Right lobe of liver (tissue), 6 donors: Measurements from ENCODE around the gene PRPF31. TPM values are rescaled to one million over a fixed set of nuclear protein-coding genes. Genes with fewer than 3 reads are reported as not detected.

Experiments used
- ATAC-seq, 4 donors: fragments of 200-7000 bp; cut with Tn5 transposase; one replicate each; pipeline ENCODE4 v1.9.1; 2020; ENCODE audit warnings: mild to moderate bottlenecking in 4 of 4, moderate library complexity in 4 of 4
- DNase-seq, 3 donors: peaks; one replicate each; pipeline ENCODE4 v3.0.0-alpha.2; 2020
- H3K27ac ChIP-seq, 3 donors: fragments of 200-600 bp; one replicate each; pipeline ENCODE4 v1.8.0; 2022
- H3K27me3 ChIP-seq, 2 donors: fragments of 200-600 bp; one replicate each; pipeline ENCODE4 v1.8.0; 2022
- H3K36me3 ChIP-seq, 4 donors: fragments of 200-600 bp; sonication (generic) in 1 of 4; one replicate each; pipeline versions ENCODE4 v1.5.1 to v1.8.0; 2017 to 2022; ENCODE audit warnings: control low read depth in 1 of 4
- H3K4me1 ChIP-seq, 4 donors: fragments of 200-600 bp; sonication (generic) in 1 of 4; one replicate each; pipeline versions ENCODE4 v1.5.1 to v1.8.0; 2017 to 2022; ENCODE audit warnings: control low read depth in 1 of 4
- H3K4me3 ChIP-seq, 3 donors: fragments of 200-600 bp; one replicate each; pipeline ENCODE4 v1.8.0; 2022
- H3K9me3 ChIP-seq, 4 donors: fragments of 200-600 bp; sonication (generic) in 1 of 4; one replicate each; pipeline versions ENCODE4 v1.5.1 to v1.8.0; 2017 to 2022; ENCODE audit warnings: control low read depth in 1 of 4
- POLR2A ChIP-seq: fragments of 450-650 bp; IDR thresholded peaks from one replicate; pipeline ENCODE4 v1.6.1; 2017; ENCODE audit warnings: antibody characterized with exemption, mild to moderate bottlenecking
- WGBS: methylation state at CpG from one replicate; pipeline ENCODE4 v1.1.6; 2018; ENCODE audit warnings: low coverage, low lambda C conversion rate; ENCODE audit not compliant: insufficient coverage; ENCODE audit errors: missing lambda C conversion rate; 5-methylcytosine and 5-hydroxymethylcytosine counted together
- intact Hi-C, 2 donors: fragments of 100-400 bp; cut with DNase I; formaldehyde crosslinking; loops; one replicate each; pipeline versions ENCODE4 v1.11.2 to v1.14.1; 2022
- total RNA-seq, 6 experiments: library from RNA; depleted of rRNA in 2 of 6; stranded (reverse); fragments of >200 nt in 2 of 6; fragmentation: NEBNext Ultra II Directional in 3 of 6; extraction: Animal tissue kit (Norgen Biotek cat#: 25700) in 3 of 6; gene quantifications; one replicate each; pipeline versions ENCODE4 v1.1.0 to v1.2.4, GENCODE V29; 2016 to 2023
- TF ChIP-seq, protein P1 (sequence below), 4 donors: fragments of 200-600 bp in 3 of 4; fragments of 450-650 bp in 1 of 4; IDR thresholded peaks; one replicate each; pipeline versions ENCODE4 v1.5.1 to v1.8.0; 2016 to 2022; ENCODE audit warnings: antibody characterized with exemption in 4 of 4, mild to moderate bottlenecking in 2 of 4
- donor health status: DM: no; HTN: yes; CAD: no.
- donor health status: DM: no; HTN: no; CAD: no.
- donor health status: DM: no; HTN: no; CAD: no.
- donor health status: DM: no; HTN: yes; CAD: no.
- donor health status: DM: no; HTN: yes; CAD: no.

Gene PRPF31
- total RNA-seq, 6 experiments from 2014 or later, result 22.1 to 34.9 (median 27.9) TPM

DNA sequence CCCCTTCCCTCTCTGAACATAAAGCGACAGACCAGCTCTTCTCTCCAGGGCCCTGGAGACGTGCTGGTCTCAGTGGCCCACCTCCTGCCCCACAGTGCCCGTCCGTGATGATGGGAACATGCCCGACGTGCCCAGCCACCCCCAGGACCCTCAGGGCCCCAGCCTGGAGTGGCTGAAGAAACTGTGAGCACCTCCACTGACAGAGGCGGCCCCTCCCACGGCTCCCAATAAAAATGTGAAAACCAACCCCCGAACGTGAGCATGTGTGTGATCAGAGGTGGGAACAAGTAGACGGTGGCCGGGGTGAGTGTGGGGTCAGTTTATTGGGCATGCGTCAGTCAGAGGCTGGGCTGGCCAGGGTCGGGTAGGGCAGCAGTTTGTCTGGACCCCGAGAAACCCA, 8.8 kb upstream of the PRPF31 start:
- Histone ChIP-seq H3K36me3 (peaks cover 0 to 44% (median 14%) of the 10 kb centered on the region in 4 donors), H3K4me3 (no peak overlapping the region), H3K9me3 (no peaks in the 10 kb centered on the region), H3K27me3 (no peaks in the 10 kb centered on the region), H3K27ac (no peak overlapping the region), H3K4me1 (peaks cover 0 to 6% (median 0%) of the 10 kb centered on the region in 4 donors)
- no peak for DNase-seq
- no peak for ATAC-seq
- intact Hi-C loops, result no loop called here
- 81% methylated on average over 10 of the region's 15 CpGs for WGBS
- TF ChIP-seq, protein P1, sequence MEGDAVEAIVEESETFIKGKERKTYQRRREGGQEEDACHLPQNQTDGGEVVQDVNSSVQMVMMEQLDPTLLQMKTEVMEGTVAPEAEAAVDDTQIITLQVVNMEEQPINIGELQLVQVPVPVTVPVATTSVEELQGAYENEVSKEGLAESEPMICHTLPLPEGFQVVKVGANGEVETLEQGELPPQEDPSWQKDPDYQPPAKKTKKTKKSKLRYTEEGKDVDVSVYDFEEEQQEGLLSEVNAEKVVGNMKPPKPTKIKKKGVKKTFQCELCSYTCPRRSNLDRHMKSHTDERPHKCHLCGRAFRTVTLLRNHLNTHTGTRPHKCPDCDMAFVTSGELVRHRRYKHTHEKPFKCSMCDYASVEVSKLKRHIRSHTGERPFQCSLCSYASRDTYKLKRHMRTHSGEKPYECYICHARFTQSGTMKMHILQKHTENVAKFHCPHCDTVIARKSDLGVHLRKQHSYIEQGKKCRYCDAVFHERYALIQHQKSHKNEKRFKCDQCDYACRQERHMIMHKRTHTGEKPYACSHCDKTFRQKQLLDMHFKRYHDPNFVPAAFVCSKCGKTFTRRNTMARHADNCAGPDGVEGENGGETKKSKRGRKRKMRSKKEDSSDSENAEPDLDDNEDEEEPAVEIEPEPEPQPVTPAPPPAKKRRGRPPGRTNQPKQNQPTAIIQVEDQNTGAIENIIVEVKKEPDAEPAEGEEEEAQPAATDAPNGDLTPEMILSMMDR (IDR thresholded peaks at IDR 0.05), result no peak
- TF ChIP-seq POLR2A, result no peak

DNA sequence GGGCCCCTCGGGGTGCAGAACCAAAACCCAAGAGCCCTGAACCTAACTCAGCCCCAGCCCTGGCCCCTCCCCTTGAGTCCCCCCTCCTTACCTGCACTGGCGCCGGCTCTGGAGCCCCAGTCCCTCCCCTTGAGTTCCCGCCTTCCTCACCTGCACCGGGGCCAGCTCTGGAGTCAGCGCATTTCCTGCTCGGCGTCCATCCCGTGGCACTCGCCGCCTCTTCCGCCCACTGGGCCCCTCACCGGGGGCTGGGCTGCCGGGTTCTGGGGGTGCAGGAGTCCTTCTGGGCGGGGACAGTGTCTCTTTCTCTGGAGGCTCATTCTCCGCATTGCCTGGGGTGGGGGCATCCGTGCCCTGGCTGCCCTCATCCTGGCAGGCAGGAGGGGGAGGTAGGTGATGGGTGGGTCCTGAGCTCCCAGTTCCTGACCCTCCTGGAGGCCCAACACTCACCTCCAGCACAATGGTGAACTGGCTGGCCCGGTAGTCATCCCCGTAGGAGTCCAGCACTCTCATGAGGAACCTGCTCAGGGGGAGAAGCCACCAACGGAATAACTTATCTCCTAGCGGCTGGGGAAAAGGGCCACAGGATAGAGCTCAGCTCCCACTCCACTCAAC, 7.6 kb upstream of the PRPF31 start:
- Histone ChIP-seq H3K27ac (no peak overlapping the region), H3K9me3 (no peaks in the 10 kb centered on the region), H3K27me3 (no peaks in the 10 kb centered on the region), H3K36me3 (peaks cover 0 to 44% (median 14%) of the 10 kb centered on the region in 4 donors), H3K4me3 (no peak overlapping the region), H3K4me1 (peaks cover 0 to 6% (median 0%) of the 10 kb centered on the region in 4 donors)
- no peak for TF ChIP-seq POLR2A
- TF ChIP-seq, protein P1 (IDR thresholded peaks at IDR 0.05), result no peak
- WGBS, result 84% methylated on average over 11 of the region's 21 CpGs
- ATAC-seq, result no peak
- DNase-seq, result no peak
- intact Hi-C loops, result no loop called here

DNA sequence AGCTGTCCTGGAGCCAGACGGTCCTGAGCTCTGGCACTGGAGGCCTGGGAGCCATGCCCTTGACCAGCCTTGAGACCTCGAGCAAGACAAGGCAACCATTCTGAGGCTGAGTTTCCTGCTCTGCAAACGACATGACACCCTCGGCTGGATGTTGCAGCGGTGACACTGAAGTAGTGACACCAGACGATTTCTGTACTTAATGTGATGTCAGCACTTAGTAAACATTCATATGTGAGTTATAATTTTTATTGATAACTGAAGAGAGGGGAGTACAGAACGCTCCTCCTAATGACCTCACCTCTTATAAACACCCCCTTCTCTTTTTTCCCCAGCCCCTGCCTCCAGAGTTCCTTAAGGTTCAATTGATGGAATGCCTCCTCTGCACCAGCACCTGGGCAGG, 7.1 kb upstream of the PRPF31 start:
- Histone ChIP-seq H3K27ac (no peak overlapping the region), H3K27me3 (no peaks in the 10 kb centered on the region), H3K4me3 (no peak overlapping the region), H3K4me1 (peaks cover 0 to 4% (median 0%) of the 10 kb centered on the region in 4 donors), H3K9me3 (no peaks in the 10 kb centered on the region), H3K36me3 (peaks cover 0 to 44% (median 14%) of the 10 kb centered on the region in 4 donors)
- WGBS, result 74% methylated on average over 6 of the region's 7 CpGs
- DNase-seq, result peak in 1 of 3 donors; percentile 7
- intact Hi-C loops, result no loop called here
- ATAC-seq, result no peak
- no peak for TF ChIP-seq POLR2A
- TF ChIP-seq, protein P1 (IDR thresholded peaks at IDR 0.05), result no peak

DNA sequence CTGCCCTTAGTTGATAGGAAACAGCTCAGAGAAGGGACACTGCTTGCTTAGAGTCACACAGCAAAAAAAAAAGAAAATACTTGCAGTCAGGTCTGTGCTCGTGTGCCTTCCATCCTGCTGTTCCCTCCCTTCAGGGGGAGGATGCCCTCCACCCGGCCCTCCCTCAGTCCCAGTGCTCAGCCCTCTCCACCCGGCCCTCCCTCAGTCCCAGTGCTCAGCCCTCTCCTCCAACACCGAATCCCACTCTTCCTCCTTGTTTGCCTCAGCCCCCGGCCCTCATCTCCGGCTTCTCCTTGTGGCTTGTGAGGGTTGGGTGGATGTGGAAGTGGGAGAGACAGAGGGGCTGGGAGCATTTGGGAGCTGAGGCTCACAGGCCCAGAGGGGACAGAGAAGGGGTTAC, 5.9 kb upstream of the PRPF31 start:
- peaks cover 0 to 6% (median 0%) of the 10 kb centered on the region in 4 donors for H3K4me1 ChIP-seq
- TF ChIP-seq POLR2A, result no peak
- TF ChIP-seq, protein P1 (IDR thresholded peaks at IDR 0.05), result no peak
- no peaks in the 10 kb centered on the region for H3K9me3 ChIP-seq
- DNase-seq (no peak), ATAC-seq (peak in 3 of 4 donors; percentile 22 to 56 (median 48))
- no peak overlapping the region for H3K27ac ChIP-seq
- H3K27me3 ChIP-seq, result no peaks in the 10 kb centered on the region
- H3K4me3 ChIP-seq, result no peak overlapping the region
- WGBS, result 80% methylated on average over 6 of the region's 6 CpGs
- peaks cover 0 to 44% (median 14%) of the 10 kb centered on the region in 4 donors for H3K36me3 ChIP-seq
- intact Hi-C loops, result no loop called here
